Stimulated activated CD8-positive, alpha-beta memory T cell treated with anti-CD3 and anti-CD28 coated beads, Interleukin-15, amount 100 ng/mL, for 1 hour (primary cell): ENCODE results near the gene CLDN16.

Experiments
- DNase-seq: peaks from one replicate; pipeline ENCODE4 v3.0.0-alpha.2; 2020; ENCODE audit warnings: low read depth

CLDN16 gene

DNA sequence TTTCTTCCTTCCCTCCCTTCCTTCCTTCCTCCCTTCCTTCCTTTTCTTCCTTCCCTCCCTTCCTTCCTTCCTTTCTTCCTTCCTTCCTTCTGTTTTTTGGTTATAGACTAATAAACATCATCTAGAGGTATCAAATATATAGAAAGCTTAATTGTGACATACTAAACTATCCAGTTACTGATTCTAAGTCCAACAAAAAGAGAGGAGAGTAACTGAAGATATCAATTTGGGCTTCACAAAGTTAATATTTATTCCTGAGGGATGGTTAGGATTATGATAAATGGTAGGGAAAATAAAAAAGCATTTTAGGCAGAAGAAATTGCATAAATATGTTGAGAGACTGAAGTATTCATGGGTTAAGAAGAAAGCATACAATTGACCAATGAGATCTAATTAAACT, 7.8 kb upstream of the CLDN16 start:
- DNase-seq = no peak

DNA sequence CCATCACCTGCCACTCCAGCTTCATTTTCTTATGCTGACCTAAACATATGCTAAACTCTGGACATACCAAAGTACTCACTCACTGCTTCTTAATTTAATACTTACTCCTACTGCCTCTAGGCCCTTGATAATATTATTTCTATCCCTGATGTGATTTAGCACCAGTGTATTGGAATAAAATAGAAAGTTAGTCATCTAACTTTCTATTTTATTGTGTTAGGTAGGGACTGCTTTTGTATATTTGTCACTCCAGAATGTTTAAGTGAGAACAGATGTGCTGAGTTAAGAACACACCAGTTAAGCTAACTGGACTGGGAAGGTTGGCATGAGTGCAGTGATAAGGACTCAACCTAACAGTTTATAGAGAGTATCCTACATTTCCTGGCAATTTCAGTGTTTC, 6.5 kb upstream of the CLDN16 start:
- no peak for DNase-seq

DNA sequence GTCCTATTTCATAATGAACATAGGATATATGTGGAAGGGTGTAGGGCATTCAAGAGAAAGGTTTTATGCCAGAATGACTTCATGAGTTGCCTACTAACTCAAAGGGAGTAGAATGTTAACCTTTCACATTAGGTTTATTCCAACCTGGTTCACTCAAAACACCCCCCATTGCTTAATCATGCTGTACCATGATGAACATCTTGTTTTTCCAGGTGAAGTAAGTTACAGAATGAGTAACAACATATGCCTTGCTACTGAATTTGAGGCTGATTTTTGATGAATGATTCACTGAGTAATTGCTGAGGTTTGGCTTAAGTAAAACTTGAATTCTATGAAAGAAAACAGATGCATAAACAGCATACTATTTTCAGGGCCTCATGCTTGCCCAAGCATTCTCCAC, 5.9 kb upstream of the CLDN16 start:
- DNase-seq = no peak

DNA sequence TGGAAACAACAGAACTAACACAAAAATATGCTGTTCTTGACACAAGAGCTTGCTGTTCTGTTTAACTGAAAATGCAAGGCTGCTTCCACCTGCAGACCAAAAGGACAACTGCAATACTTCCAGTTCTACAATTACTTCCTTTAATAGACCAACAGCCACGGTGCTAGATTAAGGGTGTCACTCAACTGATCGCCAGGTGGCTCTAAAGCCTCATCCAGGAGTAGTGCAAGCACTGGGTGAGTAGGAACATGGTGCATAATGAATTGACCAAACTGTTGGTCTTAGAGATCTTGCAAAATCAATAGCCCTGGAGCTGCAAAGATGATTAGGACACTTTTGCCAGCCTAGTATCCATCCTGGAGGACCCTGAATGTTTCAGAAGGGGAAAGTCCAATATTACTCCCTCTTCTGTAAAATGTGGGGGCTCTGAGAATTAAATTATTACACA, 3.6 kb upstream of the CLDN16 start:
- DNase-seq = no peak

DNA sequence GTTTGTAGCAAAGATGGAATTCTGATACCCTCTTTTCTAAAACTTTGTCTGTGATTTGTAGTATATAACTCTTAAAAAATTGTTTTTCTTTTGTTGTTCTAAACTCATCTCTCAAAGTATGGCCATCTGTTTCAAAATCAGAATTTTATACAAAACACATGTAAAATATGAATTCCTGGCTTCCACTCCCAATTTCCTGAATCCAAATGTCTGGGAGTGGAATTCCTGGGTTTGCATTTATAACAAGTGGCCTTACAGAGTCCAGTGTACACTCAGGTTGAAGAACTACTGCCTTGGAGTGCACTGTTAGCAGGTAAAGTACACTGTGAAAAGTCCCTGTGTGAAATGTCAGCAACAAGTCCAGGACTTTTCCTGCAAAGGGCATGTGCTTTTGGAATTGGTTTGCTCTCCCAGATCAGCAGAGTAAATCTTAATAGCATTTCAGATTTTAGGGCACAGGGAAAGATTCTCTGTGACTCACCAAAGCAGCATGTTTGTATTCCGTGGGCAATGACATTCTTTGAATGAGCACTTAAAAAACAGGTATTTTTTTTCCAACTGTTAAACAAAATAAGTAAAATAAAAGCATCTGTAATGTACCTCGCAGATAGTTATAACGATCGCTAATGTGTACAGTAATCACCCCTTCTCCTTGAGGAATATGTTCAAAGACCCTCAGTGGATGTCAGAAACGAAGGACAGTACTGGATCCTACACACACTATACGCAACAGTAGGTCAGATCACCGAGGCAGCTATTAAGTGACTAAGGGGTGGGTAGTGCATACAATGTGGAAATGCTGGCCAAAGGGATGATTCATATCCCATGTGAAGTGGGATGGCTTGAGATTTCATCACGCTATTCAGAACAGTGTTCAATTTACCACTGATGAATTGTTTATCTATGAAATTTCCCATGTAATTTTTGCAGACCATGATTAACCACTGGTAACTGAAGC, 2.0 kb upstream of the CLDN16 start:
- DNase-seq = no peak

DNA sequence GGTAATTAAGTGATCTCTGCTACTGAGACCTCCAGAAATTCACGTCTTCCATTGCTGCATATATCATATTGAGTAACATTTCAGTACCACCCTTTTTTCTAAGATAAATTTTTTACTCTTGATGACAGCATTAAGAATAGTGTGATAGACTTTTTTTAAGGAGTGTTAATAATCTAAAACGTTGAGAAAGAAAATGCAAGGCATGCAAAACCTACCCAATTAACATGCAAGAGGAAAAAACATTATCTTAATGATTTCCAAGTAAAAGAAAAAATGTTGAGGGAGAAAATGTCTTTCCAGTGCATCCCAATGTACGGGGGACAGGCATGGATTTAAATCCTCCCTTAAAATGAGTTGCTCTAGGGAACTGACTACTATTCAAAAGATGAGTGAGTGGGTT, 740 bp downstream of the CLDN16 start:
- no peak for DNase-seq

DNA sequence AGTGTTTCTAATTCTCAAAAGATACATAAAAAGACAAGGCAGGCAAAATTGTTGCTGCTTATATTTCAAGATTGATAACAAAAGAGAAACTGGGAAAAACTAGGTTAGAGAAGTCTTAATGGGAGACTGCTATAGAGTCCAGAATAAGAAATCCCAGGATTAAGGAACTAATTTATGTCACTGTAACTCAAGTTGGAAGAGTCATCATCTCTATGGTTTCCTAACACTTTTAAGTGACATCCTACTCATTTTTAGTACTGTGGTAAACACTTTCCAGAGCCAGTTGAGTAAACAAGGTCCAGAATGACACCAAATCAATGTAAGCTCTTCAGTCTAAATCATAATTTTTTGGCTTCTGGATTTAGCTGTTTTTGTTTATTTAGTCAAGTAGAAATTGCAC, 8.0 kb downstream of the CLDN16 start:
- DNase-seq = no peak

DNA sequence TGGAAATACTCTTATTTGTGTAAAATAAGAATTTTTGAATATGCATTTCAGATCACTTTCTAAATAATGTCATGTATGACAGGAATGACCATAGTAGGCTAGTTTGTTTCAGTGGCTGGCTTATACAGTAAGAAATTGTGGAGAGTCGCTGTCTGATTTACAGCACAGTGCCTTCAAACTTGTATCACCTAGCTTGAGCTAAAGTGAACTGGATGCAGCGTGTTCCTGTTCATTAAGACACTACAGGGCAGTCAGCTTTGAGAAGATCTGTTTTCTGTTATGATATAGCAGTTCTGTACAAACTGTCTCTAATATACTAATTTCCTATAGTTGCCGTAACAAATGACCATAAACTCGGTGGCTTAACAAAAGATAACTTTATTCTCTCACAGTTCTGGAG, 9.9 kb downstream of the CLDN16 start:
- DNase-seq = no peak

DNA sequence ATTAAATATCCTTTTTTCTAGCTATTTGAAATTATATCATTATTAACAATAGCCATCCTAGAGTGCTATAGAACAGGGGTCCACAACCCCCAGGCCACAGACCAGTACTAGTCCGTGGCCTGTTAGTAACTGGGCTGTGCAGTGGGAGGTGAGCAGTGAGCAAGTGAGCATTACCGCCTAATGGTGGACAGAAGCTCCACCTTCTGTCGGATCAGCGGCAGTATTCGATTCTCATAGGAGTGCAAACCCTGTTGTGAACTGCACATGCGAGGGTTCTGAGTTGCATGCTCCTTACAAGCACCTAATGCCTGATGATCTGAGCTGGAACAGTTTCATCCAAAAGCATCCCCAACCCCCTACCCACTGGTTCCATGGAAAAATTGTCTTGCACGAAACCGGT, 11.7 kb downstream of the CLDN16 start:
- no peak for DNase-seq

DNA sequence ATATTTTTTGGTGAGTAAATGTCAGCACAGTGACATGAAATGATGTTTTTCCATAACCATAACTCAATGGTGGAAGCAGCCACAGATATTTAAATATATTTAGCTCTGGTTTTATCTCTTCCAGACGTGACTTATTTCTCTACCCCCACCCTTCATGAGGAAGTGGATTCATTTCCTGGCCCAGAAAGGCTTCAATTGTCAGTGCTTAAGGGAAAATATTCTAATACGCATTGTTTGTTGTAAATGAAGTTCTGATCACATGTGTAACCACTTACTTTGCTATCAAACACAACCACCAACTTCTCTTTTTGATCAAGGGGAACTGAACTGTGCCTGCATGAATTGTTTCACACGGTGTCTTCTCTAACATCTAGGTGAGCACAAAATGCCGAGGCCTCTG, 14.0 kb downstream of the CLDN16 start:
- DNase-seq = no peak

DNA sequence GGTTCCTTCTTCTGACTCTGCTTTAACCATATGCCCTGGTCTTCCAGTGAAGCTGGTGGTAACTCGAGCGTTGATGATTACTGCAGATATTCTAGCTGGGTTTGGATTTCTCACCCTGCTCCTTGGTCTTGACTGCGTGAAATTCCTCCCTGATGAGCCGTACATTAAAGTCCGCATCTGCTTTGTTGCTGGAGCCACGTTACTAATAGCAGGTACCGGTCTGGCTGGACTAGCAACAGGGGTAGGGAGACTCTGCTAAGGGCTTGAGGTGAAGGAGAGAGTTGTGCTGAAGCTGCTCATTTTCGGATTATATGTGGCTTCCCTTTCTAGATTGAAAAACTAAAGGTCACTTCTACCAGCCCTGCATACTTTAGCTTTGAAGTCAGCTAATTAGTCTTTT, 16.8 kb downstream of the CLDN16 start:
- no peak for DNase-seq

DNA sequence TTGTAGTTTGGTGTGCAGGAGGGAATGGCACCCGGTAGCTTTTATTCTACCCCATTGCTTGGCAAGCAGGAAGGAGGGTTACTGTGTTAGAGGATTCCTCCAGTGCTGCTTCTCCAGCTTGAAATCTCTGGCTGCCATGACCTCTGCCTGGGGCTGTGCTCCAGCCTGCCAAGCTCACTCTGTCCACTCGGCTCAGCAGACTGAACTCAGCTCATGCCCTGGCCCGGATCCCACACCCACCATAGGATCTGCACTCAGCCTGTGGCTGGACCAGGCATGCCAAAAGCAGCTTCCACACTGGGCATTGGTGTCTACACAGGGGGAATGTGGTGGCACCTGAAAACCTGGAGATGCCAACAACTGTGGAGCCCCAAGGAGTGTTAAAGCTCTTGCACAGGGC, 26.3 kb downstream of the CLDN16 start:
- no peak for DNase-seq

DNA sequence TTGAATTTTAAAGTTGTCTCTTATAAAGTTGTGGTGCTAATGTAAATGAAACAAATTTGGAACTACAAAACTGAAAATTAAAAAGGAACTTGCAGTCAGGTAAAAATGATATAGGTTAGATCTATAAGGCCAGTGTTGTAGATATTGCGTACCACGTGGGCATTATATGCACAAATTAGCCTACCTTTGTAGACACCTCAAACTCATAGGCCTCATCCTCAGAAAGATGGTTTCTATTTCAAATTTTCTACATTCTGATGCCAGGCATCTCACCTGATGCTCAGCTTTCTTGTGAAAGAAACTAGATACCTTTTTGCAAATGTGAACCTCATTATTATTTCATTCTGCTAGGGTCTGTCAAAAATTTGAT, 36.1 kb downstream of the CLDN16 start:
- no peak for DNase-seq

DNA sequence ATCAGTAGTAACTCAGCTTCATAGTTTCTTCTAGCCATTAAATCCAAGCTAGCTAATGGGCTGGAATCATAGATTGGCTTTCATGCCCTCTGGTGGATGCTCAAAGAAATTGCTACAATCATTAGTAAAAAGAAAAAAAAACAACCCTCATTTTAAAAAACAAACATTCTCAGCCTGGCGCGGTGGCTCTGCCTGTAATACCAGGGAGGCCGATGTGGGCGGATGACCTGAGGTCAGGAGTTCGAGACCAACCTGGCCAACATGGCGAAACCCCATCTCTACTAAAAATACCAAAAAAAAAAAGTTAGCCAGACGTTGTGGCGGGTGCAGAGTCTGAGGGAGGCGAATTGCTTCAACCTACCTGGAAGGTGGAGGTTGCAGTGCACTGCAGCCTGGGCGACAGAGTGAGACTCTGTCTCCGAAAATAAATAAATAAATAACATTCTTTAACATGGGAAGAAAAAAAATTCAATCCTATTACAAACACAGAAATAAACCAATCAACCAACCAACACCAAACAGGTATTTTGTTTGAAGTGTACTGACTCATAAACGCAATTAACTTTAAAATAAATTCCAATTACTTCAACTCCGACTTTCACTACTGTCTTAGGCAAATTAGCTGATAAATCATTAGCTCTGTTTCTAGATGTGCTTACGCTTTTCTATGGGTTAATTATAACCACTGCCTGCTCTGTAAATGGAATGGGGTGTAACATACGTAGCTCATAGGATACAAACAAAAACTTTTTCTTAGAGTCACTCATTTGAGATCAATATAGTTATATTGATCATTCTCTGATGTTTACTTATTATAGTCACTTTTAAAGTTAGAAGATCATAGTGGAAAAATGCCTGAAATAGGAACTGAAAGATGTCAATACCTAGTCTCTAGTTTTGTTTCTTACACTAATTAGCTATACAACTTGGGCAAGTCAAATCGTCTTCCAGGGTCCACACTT, 36.8 kb downstream of the CLDN16 start:
- DNase-seq = no peak

DNA sequence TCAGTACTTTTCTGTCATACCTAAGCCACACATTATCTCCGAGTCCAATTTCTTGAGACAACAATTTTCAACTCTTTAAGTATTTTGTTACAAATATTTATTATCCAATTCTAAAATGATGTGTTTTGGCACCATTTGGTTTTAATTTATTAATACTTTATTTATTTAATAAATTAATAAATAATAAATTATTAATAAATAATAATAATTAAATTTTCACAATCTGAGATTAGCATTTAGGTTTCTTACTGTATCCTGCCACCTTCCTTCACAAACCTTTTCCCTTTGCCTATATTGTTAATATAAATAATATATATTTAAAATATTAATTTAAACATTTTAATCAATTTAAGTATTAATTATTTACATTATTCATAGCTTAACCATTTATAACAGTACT, 37.9 kb downstream of the CLDN16 start:
- no peak for DNase-seq

DNA sequence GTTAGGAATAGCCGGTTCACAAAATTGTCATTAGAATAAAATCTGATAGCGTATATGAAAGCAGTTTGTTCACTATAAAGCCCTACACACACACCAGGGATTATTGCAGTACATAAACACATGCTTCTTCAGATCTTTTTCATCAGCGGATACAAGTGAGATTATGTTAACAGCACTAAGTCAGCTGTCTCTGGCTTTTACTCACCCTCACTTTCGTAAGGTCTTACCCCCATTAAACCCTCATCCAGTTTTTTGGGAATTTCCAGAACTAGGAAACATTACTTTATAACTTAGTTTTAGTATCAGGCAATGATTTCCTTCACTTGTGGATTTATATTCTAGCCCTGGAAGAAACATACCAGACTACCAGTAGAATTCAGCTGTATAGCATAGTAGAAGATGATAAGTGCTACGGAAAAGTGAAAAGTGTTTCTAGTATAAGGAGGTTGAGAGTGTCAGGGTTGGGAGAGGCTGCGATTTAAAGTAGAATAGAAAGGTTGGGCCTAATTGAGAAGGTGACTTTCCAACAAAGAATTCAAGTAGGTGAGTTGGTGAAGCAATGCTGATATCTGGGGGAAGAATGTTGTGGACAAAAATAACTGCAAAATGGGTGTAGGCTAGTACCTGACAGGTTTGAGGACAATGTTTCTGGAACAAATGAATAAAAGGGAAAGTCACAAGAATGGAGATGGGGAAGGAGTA, 39.0 kb downstream of the CLDN16 start:
- no peak for DNase-seq

DNA sequence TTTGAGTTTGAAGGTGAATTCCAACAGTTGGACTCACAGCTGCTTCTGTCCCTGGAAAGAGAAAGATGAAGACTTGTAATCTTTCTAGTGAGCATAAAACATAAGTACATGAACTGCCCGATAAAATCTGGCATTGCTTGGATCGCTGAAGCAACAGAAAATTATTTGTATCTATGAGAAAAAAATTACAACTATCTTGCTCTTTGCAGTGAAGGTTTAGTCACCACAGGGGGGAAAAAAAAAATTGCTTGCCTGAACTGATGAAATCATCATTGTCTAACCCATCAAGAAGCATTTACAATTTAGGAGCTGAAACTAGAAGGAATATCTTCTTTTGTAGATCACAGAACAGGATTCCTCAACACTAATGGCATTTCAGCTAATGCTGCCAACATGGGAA, 41.7 kb downstream of the CLDN16 start:
- no peak for DNase-seq

DNA sequence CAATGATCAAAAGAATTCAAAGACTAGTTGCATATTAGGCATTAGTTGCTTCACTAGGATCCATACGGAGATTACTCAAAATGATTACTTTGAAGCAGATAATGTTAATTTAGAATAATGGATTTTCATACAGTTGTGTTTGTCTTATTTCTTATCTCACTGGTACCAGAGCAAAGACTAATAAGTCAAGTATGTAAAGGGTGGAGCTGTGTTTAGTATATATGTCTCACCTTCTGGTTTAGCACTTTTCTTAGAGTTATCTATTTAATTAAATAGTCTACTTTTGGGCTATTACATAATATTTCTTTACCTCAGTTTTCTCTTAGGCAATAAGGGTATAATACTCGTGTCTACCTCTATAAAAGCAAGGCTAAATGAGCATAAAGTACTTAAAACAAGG, 42.9 kb downstream of the CLDN16 start:
- DNase-seq = no peak

DNA sequence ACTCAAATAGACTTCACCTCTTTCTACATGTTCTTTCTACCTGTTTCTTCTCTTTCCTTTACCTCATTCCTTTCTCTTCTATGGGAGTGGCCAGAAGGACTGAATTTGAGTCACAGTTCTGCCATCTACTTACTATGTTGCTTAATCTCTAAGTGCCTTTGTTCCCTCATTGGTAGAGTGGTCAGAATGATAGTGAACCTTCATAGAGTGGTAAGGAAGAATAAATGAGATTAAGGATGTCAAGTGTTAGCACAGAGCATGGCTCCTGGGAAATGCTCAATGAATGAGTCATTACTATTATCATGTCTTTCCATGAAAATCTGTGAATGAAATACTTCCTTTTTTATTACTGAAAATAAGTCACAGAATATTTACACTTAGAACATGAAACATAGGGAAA, 44.3 kb downstream of the CLDN16 start:
- DNase-seq = no peak

DNA sequence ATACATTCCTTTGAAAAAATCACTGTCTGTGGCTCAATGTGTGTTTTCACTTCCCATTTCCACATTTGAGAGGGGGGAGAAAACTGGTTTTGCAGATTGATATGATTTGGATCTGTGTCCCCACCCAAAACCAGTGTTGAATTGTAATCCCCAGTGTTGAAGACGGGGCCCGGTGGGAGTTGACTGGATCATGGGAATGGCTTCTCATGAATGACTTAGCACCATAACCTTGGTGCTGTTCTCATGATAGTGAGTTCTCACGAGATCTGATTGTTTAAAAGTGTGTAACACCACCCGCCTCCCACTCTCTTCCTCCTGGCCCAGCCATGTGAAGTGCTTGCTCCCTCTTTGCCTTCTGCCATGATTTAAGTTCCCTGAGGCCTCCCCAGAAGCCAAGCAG, 45.7 kb downstream of the CLDN16 start:
- DNase-seq = no peak

DNA sequence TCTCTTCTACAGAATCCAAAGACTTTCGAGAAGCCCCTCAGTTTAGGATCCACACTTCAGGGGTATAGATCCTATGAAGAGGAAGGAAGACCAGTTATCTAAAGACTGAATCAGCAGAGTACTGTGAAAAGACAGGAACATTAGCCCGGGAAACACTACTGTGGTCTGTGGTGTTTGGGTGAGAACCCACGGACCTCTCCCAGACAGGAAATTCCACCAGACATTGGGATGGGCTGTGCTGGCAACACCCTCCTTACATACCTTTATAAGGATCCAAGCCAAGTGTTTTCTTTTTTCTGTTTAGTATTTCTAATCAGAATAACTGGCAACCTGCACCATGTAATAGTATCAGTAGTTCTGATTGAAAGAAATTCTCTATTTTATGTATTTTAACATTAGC, 47.7 kb downstream of the CLDN16 start:
- DNase-seq = no peak

DNA sequence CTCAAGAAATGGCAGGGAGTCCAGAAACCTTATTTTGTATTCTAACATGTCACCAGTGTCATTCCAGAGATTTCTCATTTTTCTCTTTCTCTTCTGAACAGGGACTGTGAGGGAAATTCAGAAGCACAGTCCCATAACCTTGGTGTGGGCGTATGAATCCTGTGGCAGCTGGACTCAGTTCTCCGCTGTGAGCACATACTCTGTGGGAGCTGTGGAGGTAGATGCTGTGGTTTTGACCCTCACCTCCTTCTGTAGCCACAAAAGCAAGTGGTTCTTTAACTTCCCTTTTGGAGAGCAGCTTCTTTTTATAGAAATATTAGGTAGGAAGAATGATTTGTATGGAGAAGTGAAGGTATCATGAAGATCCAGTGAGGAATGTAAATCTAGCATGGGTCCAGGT, 48.4 kb downstream of the CLDN16 start:
- no peak for DNase-seq
